ENCODE measurements around the gene IGF2BP2. TPM values are rescaled to one million over a fixed set of nuclear protein-coding genes. Genes with fewer than 3 reads are reported as not detected.

Gene IGF2BP2
- total and polyA plus RNA-seq, 2 of the 13 experiments (the other 11 are each of a cell fraction or from before 2014, with no cell fraction given), result 6.5 to 46.0 TPM

- DNase-seq (ENCODE audit: low spot score), result no peak
- Histone ChIP-seq H3K79me2 (ENCODE audit: insufficient read depth, low read length) (no peaks in the 10 kb centered on the region), H3K4me2 (ENCODE audit: low read depth, low read length) (no peak overlapping the region), H3K36me3 (replicated peaks in 1 of 2; ENCODE audit: control insufficient read depth in 1 of 2, insufficient read depth in 2 of 2, low read length in 2 of 2) (no peaks in the 10 kb centered on the region), H4K20me1 (ENCODE audit: insufficient read depth, low read length) (no peaks in the 10 kb centered on the region), H2AFZ (ENCODE audit: low read length) (no peak overlapping the region), H3K27ac (ENCODE audit: extremely low read length, insufficient read depth, low read length) (no peak overlapping the region), H3K9me3 (ENCODE audit: low read length) (peaks cover 12% of the 10 kb centered on the region; the same call in 1 of the 2 replicates), H3K4me3 (replicated peaks in 1 of 3; ENCODE audit: insufficient read depth in 1 of 3, low read depth in 2 of 3, low read length in 3 of 3) (no peak overlapping the region), H3K27me3 (ENCODE audit: control insufficient read depth in 1 of 2, insufficient read depth in 2 of 2, low read length in 2 of 2) (no peaks in the 10 kb centered on the region), H3K4me1 (ENCODE audit: insufficient read depth, low read length) (peaks cover 44% of the 10 kb centered on the region), H3K9ac (ENCODE audit: insufficient read depth, low read depth, low read length) (no peak overlapping the region)
- ChIA-PET CTCF (ENCODE audit: low intra/inter-chr PET ratio, low total read pairs) (no interaction called here), POLR2A (no interaction called here)
- no peak for TF ChIP-seq PHF5A (CRISPR knock-in tag; IDR thresholded peaks at IDR 0.05; ENCODE audit: low read depth, unreplicated experiment)
- no peak for TF ChIP-seq EP300 (IDR thresholded peaks at IDR 0.05; ENCODE audit: low read depth in 2 of 2, low read length in 2 of 2)
- TF ChIP-seq EP300 (CRISPR knock-in tag; IDR thresholded peaks at IDR 0.05; ENCODE audit: borderline replicate concordance), result no peak
- TF ChIP-seq MAFK (conservative IDR thresholded peaks at IDR 0.05 in 1 of 2, IDR thresholded peaks at IDR 0.05 in 1 of 2; ENCODE audit: low read length in 2 of 2), result peak in 1 of 2 experiments; percentile 65; a peak in 2 of 4 replicates
- TF ChIP-seq MAFF (IDR thresholded peaks at IDR 0.05; ENCODE audit: low read depth, low read length), result peak; percentile 28; the same call in 1 of the 2 replicates
- no peak for TF ChIP-seq ZNF766 (CRISPR knock-in tag; IDR thresholded peaks at IDR 0.05; ENCODE audit: borderline replicate concordance)
- no peak for TF ChIP-seq BCL6 (CRISPR knock-in tag; IDR thresholded peaks at IDR 0.05)
- TF ChIP-seq FOXM1 (CRISPR knock-in tag; IDR thresholded peaks at IDR 0.05), result no peak
- TF ChIP-seq, protein P1, sequence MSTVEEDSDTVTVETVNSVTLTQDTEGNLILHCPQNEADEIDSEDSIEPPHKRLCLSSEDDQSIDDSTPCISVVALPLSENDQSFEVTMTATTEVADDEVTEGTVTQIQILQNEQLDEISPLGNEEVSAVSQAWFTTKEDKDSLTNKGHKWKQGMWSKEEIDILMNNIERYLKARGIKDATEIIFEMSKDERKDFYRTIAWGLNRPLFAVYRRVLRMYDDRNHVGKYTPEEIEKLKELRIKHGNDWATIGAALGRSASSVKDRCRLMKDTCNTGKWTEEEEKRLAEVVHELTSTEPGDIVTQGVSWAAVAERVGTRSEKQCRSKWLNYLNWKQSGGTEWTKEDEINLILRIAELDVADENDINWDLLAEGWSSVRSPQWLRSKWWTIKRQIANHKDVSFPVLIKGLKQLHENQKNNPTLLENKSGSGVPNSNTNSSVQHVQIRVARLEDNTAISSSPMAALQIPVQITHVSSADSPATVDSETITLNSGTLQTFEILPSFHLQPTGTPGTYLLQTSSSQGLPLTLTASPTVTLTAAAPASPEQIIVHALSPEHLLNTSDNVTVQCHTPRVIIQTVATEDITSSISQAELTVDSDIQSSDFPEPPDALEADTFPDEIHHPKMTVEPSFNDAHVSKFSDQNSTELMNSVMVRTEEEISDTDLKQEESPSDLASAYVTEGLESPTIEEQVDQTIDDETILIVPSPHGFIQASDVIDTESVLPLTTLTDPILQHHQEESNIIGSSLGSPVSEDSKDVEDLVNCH (CRISPR knock-in tag; IDR thresholded peaks at IDR 0.05), result no peak
- no peak for FAIRE-seq
- 94% methylated on average over 3 of the region's 3 CpGs for WGBS (ENCODE audit: low lambda C conversion rate)
- in situ Hi-C loops (cut with HindIII; ENCODE audit: extremely low pct_ligation_motif_present, low pct_unique_long_range_greater_than_20kb) (no loop called here), intact Hi-C loops (cut with micrococcal nuclease; ENCODE audit: unreplicated experiment) (no loop called here)
- no TSS peak for BruUV-seq (replicated peaks)
- no peak for ATAC-seq
Measured at GRCh38 chr3:185857208-185857607, 32.4 kb upstream of the IGF2BP2 start.
